ENCODE measurements around the gene ATF7IP. TPM values are rescaled to one million over a fixed set of nuclear protein-coding genes. Genes with fewer than 3 reads are reported as not detected.
A peak's percentile ranks its signal among the peaks of the same experiment; 100 is the strongest.
"Not testable (repeated sequence)": the region's sequence is repeated elsewhere in the genome, so short reads cannot be mapped to it uniquely, and the experiment has no call there.

Gene ATF7IP
- 14.4 TPM for polyA plus RNA-seq (2012; ENCODE audit: low read depth, missing spikeins)

- DNase-seq (ENCODE audit: insufficient read length, low spot score) (peak; percentile 65), FAIRE-seq (peak; percentile 93)
- TF ChIP-seq TAF1 (IDR thresholded peaks at IDR 0.05; ENCODE audit: low read depth, low read length) = peak; percentile 80
- peak; percentile 66; the same call in 1 of the 2 replicates for TF ChIP-seq POLR2AphosphoS5 (IDR thresholded peaks at IDR 0.05; ENCODE audit: low read depth, low read length)
- TF ChIP-seq SPI1 (IDR thresholded peaks at IDR 0.05; ENCODE audit: low read depth, low read length) = no peak
- peak; percentile 98 for TF ChIP-seq POU2F2 (IDR thresholded peaks at IDR 0.05; ENCODE audit: low read depth, low read length)
- no peak for TF ChIP-seq PAX5 (IDR thresholded peaks at IDR 0.05; ENCODE audit: insufficient read depth, low read length, severe bottlenecking)
- TF ChIP-seq POLR2A (IDR thresholded peaks at IDR 0.05; ENCODE audit: low read depth, low read length) = peak; percentile 75
Measured at GRCh38 chr12:14365294-14366208, at the start of gene ATF7IP. Gene ATF7IP (plus strand): TSS chr12:14365682. CDS start chr12:14423916, 58,234 bp downstream.

- no peak for TF ChIP-seq POLR2AphosphoS5 (IDR thresholded peaks at IDR 0.05; ENCODE audit: low read depth, low read length)
- TF ChIP-seq PAX5 (IDR thresholded peaks at IDR 0.05; ENCODE audit: insufficient read depth, low read length, severe bottlenecking) = no peak
- no peak for TF ChIP-seq POU2F2 (IDR thresholded peaks at IDR 0.05; ENCODE audit: low read depth, low read length)
- TF ChIP-seq SPI1 (IDR thresholded peaks at IDR 0.05; ENCODE audit: low read depth, low read length) = no peak
- no peak for TF ChIP-seq TAF1 (IDR thresholded peaks at IDR 0.05; ENCODE audit: low read depth, low read length)
- no peak for TF ChIP-seq POLR2A (IDR thresholded peaks at IDR 0.05; ENCODE audit: low read depth, low read length)
- no peak for DNase-seq (ENCODE audit: insufficient read length, low spot score)
- FAIRE-seq = no peak
Measured at GRCh38 chr12:14317362-14318146, 47.9 kb upstream of the ATF7IP start.

- not testable (repeated sequence) for FAIRE-seq; DNase-seq (ENCODE audit: insufficient read length, low spot score)
Measured at GRCh38 chr12:14319704-14320427, 45.6 kb upstream of the ATF7IP start.

GRCh38 chr12:14322403-14322802 lies 43.1 kb upstream of the ATF7IP start:
- DNase-seq (ENCODE audit: insufficient read length, low spot score) (no peak), FAIRE-seq (no peak)
- TF ChIP-seq POLR2AphosphoS5 (IDR thresholded peaks at IDR 0.05; ENCODE audit: low read depth, low read length) = no peak
- TF ChIP-seq TAF1 (IDR thresholded peaks at IDR 0.05; ENCODE audit: low read depth, low read length) = no peak
- no peak for TF ChIP-seq SPI1 (IDR thresholded peaks at IDR 0.05; ENCODE audit: low read depth, low read length)
- TF ChIP-seq POU2F2 (IDR thresholded peaks at IDR 0.05; ENCODE audit: low read depth, low read length) = no peak
- TF ChIP-seq PAX5 (IDR thresholded peaks at IDR 0.05; ENCODE audit: insufficient read depth, low read length, severe bottlenecking) = no peak
- no peak for TF ChIP-seq POLR2A (IDR thresholded peaks at IDR 0.05; ENCODE audit: low read depth, low read length)

- TF ChIP-seq PAX5 (IDR thresholded peaks at IDR 0.05; ENCODE audit: insufficient read depth, low read length, severe bottlenecking) = no peak
- TF ChIP-seq SPI1 (IDR thresholded peaks at IDR 0.05; ENCODE audit: low read depth, low read length) = no peak
- no peak for TF ChIP-seq POU2F2 (IDR thresholded peaks at IDR 0.05; ENCODE audit: low read depth, low read length)
- no peak for TF ChIP-seq POLR2AphosphoS5 (IDR thresholded peaks at IDR 0.05; ENCODE audit: low read depth, low read length)
- no peak for TF ChIP-seq POLR2A (IDR thresholded peaks at IDR 0.05; ENCODE audit: low read depth, low read length)
- TF ChIP-seq TAF1 (IDR thresholded peaks at IDR 0.05; ENCODE audit: low read depth, low read length) = no peak
- FAIRE-seq (no peak), DNase-seq (ENCODE audit: insufficient read length, low spot score) (no peak)
Measured at GRCh38 chr12:14325716-14326343, 39.7 kb upstream of the ATF7IP start.

- DNase-seq (ENCODE audit: insufficient read length, low spot score) = no peak
- FAIRE-seq = no peak
- no peak for TF ChIP-seq PAX5 (IDR thresholded peaks at IDR 0.05; ENCODE audit: insufficient read depth, low read length, severe bottlenecking)
- no peak for TF ChIP-seq POU2F2 (IDR thresholded peaks at IDR 0.05; ENCODE audit: low read depth, low read length)
- TF ChIP-seq POLR2A (IDR thresholded peaks at IDR 0.05; ENCODE audit: low read depth, low read length) = no peak
- no peak for TF ChIP-seq POLR2AphosphoS5 (IDR thresholded peaks at IDR 0.05; ENCODE audit: low read depth, low read length)
- no peak for TF ChIP-seq SPI1 (IDR thresholded peaks at IDR 0.05; ENCODE audit: low read depth, low read length)
- TF ChIP-seq TAF1 (IDR thresholded peaks at IDR 0.05; ENCODE audit: low read depth, low read length) = no peak
Measured at GRCh38 chr12:14326699-14327098, 38.8 kb upstream of the ATF7IP start.

- DNase-seq (ENCODE audit: insufficient read length, low spot score) = no peak
- TF ChIP-seq SPI1 (IDR thresholded peaks at IDR 0.05; ENCODE audit: low read depth, low read length) (peak; percentile 7; the same call in 1 of the 2 replicates), TAF1 (IDR thresholded peaks at IDR 0.05; ENCODE audit: low read depth, low read length) (no peak)
- FAIRE-seq = no peak
Measured at GRCh38 chr12:14327711-14328110, 37.8 kb upstream of the ATF7IP start.

GRCh38 chr12:14332482-14332881 lies 33.0 kb upstream of the ATF7IP start:
- TF ChIP-seq SPI1 (IDR thresholded peaks at IDR 0.05; ENCODE audit: low read depth, low read length) = no peak
- TF ChIP-seq TAF1 (IDR thresholded peaks at IDR 0.05; ENCODE audit: low read depth, low read length) = no peak
- TF ChIP-seq POLR2AphosphoS5 (IDR thresholded peaks at IDR 0.05; ENCODE audit: low read depth, low read length) = no peak
- DNase-seq (ENCODE audit: insufficient read length, low spot score) = no peak
- FAIRE-seq = no peak

- no peak for TF ChIP-seq TAF1 (IDR thresholded peaks at IDR 0.05; ENCODE audit: low read depth, low read length)
- no peak for TF ChIP-seq POLR2A (IDR thresholded peaks at IDR 0.05; ENCODE audit: low read depth, low read length)
- TF ChIP-seq POLR2AphosphoS5 (IDR thresholded peaks at IDR 0.05; ENCODE audit: low read depth, low read length) = no peak
- TF ChIP-seq PAX5 (IDR thresholded peaks at IDR 0.05; ENCODE audit: insufficient read depth, low read length, severe bottlenecking) = no peak
- TF ChIP-seq SPI1 (IDR thresholded peaks at IDR 0.05; ENCODE audit: low read depth, low read length) = no peak
- no peak for TF ChIP-seq POU2F2 (IDR thresholded peaks at IDR 0.05; ENCODE audit: low read depth, low read length)
- DNase-seq (ENCODE audit: insufficient read length, low spot score) (no peak), FAIRE-seq (no peak)
Measured at GRCh38 chr12:14340371-14340770, 25.1 kb upstream of the ATF7IP start.

- not testable (repeated sequence) for FAIRE-seq; DNase-seq (ENCODE audit: insufficient read length, low spot score)
Measured at GRCh38 chr12:14351524-14351923, 14.0 kb upstream of the ATF7IP start.

- not testable (repeated sequence) for FAIRE-seq; DNase-seq (ENCODE audit: insufficient read length, low spot score)
Measured at GRCh38 chr12:14352066-14352465, 13.4 kb upstream of the ATF7IP start.

GRCh38 chr12:14354665-14355064 lies 10.8 kb upstream of the ATF7IP start:
- not testable (repeated sequence) for DNase-seq (ENCODE audit: insufficient read length, low spot score); FAIRE-seq

Measured in GM12891 (cell line).